ENCODE results near the gene AGT.
"Not testable (repeated sequence)": the region's sequence is repeated elsewhere in the genome, so short reads cannot be mapped to it uniquely, and the experiment has no call there.

Gene AGT

GRCh38 chr1:230691615-230692014, 22.3 kb downstream of the AGT start:
- DNase-seq (ENCODE audit: low read depth), result no peak

- no peak for DNase-seq (ENCODE audit: low read depth)
These were observed 23.8 kb downstream of the AGT start for GRCh38 chr1:230690101-230690500.

- no peak for DNase-seq (ENCODE audit: low read depth)
These were observed 27.2 kb downstream of the AGT start for GRCh38 chr1:230686747-230687146.

GRCh38 chr1:230684998-230685397, 28.9 kb downstream of the AGT start:
- no peak for DNase-seq (ENCODE audit: low read depth)

- no peak for DNase-seq (ENCODE audit: low read depth)
These were observed 29.8 kb downstream of the AGT start for GRCh38 chr1:230684146-230684545.

GRCh38 chr1:230682882-230683610, 30.9 kb downstream of the AGT start:
- peak; percentile 32 for DNase-seq (ENCODE audit: low read depth)

- DNase-seq (ENCODE audit: low read depth), result no peak
These were observed 31.6 kb downstream of the AGT start for GRCh38 chr1:230682274-230682673.

- DNase-seq (ENCODE audit: low read depth), result peak; percentile 61
These were observed 32.3 kb downstream of the AGT start for GRCh38 chr1:230681599-230681998.

- DNase-seq (ENCODE audit: low read depth), result no peak
These were observed 33.5 kb downstream of the AGT start for GRCh38 chr1:230680300-230681025.

- no peak for DNase-seq (ENCODE audit: low read depth)
These were observed 34.1 kb downstream of the AGT start for GRCh38 chr1:230679825-230680224.

GRCh38 chr1:230679192-230679591, 34.7 kb downstream of the AGT start:
- DNase-seq (ENCODE audit: low read depth), result no peak

- no peak for DNase-seq (ENCODE audit: low read depth)
These were observed 36.7 kb downstream of the AGT start for GRCh38 chr1:230677200-230677599.

- DNase-seq (ENCODE audit: low read depth), result no peak
These were observed 39.3 kb downstream of the AGT start for GRCh38 chr1:230674581-230674980.

GRCh38 chr1:230669543-230669942, 44.4 kb downstream of the AGT start:
- no peak for DNase-seq (ENCODE audit: low read depth)

GRCh38 chr1:230668227-230668626, 45.7 kb downstream of the AGT start:
- DNase-seq (ENCODE audit: low read depth), result no peak

GRCh38 chr1:230661976-230662375, 51.9 kb downstream of the AGT start:
- DNase-seq (ENCODE audit: low read depth), result no peak

GRCh38 chr1:230658691-230659090, 55.2 kb downstream of the AGT start:
- no peak for DNase-seq (ENCODE audit: low read depth)

- DNase-seq (ENCODE audit: low read depth), result not testable (repeated sequence)
These were observed 55.8 kb downstream of the AGT start for GRCh38 chr1:230658103-230658502.

GRCh38 chr1:230656719-230657118, 57.2 kb downstream of the AGT start:
- DNase-seq (ENCODE audit: low read depth), result not testable (repeated sequence)

Measured in non-pigmented ciliary epithelial cell (primary cell).